NAMALWA (cell line): Measurements from ENCODE around the gene GPR152.
"Not testable (repeated sequence)": the region's sequence is repeated elsewhere in the genome, so short reads cannot be mapped to it uniquely, and the experiment has no call there.

ENCODE experiments used
- DNase-seq: peaks from one replicate; pipeline ENCODE4 v3.0.0-alpha.2; 2015; ENCODE audit warnings: low spot score

GPR152 gene

DNA sequence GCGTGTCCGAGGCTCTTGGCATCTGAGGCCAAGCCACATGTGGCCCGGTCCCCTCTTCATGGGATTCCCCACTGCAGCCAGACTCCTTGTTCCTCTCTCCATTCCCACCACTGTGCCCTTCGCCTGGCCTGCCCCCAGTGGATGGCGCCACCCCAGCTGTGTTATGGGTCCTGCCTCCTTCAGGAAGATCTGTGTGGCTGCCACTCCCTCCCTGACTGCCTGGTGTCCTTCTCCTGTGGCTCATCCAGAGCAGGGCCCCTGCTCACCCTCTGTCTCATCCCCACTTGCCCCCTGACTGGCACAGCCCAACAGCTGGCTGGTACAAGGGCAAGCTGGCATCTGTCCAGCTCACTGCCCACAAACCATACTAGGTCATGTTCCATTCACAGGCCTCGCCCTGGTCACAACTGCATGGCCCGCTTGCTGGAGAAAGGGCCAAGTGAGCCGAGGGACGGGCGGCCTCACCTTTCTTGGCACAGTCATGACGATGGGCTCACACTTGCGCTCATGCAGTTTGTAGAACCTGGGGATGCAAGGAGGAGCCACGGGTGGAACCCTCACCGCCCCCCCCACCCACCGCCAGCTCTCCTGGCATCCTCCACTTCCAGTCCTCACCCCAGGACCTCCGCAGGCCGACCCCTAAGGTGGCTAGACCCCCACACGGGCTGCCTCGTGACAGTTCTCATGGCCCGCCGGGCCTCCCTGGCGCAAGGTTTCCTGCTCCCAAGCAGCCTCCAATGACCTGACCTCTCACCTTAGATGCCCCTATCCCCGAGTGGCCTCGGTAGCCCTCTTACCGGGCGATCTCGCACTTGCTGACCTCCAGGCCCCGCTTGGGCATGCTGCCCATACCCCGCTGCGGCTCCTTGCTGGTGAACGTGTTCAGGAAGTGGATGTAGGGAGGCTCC is 13.0 kb downstream of the GPR152 start:
- no peak for DNase-seq

DNA sequence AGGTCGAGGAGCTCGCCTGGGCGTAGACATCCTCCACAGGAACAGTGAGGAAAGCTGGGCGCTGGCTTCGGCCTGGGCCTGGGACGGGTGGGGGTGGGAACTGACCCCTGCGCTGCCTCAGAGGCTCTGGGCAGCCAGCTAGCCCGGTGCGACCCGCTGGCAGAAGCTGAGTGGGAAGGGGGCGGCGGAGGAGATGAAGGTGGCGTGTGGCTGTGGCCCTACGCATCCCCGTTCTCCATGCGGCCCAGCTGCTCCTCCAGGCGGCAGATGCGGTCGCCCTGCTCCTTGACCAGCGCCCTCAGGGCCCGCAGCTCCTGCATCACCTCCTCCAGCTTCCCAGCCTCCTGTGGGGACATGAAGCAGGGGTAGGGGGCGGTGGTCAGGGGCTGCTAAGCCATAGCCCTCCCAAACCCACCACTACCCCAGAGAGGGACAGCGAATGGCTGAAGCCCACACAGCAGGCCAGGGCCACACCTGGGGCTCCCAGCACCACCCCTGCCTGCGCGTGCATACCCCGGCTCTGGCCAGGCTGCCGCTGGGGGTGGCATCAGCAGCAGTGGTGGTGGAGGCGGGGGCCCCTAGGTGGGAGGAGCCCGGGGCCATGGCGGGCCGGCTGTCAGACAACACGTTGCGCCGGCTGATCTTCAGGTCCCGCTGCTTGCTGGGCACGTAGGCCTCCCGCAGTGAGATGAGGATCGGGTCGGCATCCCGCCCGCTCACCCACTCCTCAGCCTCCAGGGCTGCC is 14.2 kb downstream of the GPR152 start:
- no peak for DNase-seq

- DNase-seq = no peak
Observed at GRCh38 chr11:67437809-67438157, 14.7 kb downstream of the GPR152 start.

DNA sequence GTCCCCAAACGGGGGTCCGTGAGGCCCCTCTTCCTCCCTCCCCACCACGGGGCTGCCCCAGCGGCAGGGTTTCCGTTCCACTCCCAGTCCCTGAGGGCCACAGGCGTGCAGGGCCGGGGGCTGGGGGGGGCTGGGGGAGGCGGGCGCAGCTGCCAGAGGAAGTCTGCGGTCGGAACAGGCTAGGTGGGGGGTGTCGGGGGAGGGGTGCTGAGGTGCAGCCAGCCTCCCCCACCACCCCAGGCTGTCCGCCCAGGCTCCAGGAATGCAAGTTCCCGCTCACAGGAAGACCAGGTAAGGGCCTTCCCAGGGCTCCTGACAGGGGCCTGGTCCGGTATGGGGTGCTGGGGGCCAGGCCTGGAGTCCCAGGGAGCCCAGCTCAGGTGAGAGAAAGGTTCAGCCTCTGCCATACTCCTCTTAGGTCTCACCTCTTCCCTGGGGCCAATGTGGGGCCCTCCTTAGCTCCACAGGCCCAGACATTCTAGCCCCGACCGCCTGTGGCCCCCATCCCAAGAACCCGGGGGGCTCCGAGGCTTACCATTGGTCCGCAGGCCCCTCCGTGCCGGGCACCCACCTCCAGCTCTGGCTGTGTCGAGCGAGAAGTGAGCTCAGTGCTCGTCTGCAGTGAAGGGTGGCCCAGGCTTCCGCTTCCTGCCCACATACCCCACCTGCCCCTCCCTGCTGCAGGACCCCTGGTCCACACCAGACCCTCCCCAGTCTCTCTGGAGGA is 15.3 kb downstream of the GPR152 start, which contains the start of gene PTPRCAP:
Gene PTPRCAP, minus strand, starts transcription at position 601 of the 727 bp plus-strand sequence. Its CDS starts 63 bp downstream, at position 538.
- DNase-seq = peak; percentile 66

DNA sequence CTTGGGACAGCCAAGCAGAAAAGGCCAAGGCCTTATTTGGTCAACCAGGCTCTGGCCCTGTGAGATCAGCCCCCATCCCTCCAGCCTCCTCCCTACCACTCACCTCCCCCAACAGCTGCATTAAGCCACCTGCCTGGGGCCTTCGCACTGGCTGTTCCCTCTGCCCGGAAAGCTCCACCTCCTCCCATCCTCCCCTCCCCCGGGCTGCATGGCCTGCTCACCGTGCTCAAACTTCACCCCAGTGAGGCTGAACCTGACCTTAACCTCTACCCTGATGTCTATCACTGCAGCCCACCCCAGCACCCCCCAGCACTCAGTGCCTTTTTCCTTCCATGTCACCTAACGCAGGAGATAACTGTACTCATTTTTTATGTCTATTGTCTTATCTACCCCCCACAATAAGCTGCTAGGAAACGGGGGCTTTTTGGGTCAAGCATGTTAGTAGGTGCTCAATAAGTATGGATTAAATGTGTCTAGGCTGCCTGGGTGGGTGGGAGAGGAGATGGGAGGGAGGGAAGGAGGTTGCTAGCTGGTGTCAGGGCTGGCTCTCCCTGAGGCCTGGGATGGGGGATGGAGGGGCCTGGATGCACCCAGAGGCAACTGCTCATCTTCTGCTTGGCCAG is 16.0 kb downstream of the GPR152 start:
- DNase-seq = peak; percentile 73

GRCh38 chr11:67435727-67436458 is 16.6 kb downstream of the GPR152 start:
- DNase-seq = no peak

DNA sequence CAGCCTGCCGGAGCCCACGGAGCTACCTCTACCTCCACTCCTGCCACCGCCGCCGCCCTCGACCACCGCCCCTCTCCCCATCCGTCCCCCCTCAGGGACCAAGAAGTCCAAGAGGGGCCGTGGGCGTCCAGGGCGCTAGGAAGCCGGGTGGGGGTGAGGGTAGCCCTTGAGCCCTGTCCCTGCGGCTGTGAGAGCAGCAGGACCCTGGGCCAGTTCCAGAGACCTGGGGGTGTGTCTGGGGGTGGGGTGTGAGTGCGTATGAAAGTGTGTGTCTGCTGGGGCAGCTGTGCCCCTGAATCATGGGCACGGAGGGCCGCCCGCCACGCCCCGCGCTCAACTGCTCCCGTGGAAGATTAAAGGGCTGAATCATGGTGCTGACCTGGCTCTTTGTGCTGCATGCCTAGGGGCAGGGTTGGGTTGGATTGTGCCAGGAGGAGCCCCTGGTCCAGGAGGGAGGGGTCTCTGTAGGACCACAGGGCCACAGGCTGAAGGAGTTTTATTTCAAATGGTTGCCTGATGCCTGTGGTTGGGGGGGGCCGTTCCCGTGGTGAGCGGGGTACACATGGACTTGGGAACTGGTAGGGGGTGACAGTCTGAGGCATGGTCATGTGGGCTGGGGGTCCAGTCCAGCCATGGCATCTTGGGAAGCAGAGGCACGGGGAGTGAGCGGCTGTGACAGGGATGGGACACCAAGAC is 17.4 kb downstream of the GPR152 start:
- DNase-seq = no peak

DNA sequence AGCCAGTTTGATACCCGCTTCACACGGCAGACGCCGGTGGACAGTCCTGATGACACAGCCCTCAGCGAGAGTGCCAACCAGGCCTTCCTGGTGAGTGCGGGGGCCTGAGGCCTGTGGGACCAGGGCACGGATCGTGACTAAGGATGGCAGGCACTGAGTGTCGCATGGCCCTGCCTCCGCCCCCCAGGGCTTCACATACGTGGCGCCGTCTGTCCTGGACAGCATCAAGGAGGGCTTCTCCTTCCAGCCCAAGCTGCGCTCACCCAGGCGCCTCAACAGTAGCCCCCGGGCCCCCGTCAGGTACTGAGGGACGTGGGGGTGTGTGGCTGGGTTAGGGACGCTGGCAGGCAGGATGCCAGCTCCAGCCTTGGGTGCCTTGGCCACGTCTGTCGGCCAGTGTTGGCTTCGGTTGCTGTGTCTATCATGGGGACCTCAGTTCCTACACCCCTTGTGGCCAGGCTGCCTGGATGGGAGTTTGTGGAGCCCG is 18.1 kb downstream of the GPR152 start:
- DNase-seq = no peak

GRCh38 chr11:67433536-67434394 is 18.8 kb downstream of the GPR152 start:
- no peak for DNase-seq

- DNase-seq = no peak
Observed at GRCh38 chr11:67432655-67433349, 19.7 kb downstream of the GPR152 start.

GRCh38 chr11:67431346-67432249 is 20.9 kb downstream of the GPR152 start:
- no peak for DNase-seq

DNA sequence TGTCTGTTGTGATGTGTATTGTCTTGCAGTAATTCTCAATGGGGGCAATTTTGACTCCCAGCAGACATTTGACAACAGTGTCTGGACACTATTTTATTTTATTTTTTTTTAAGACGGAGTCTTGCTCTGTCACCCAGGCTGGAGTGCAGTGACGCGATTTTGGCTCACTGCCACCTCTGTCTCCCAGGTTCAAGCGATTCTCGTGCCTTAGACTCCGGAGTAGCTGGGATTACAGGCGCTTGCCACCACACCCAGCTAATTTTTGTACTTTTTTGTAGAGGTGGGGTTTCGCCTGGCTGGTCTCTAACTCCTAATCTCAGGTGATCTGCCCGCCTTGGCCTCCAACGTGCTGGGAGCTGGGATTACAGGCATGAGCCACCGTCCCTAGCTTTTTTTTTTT is 22.8 kb downstream of the GPR152 start:
- DNase-seq = no peak

GRCh38 chr11:67429038-67429668 is 23.4 kb downstream of the GPR152 start:
- DNase-seq = no peak

- DNase-seq = peak; percentile 98
Observed at GRCh38 chr11:67428052-67429001, 24.2 kb downstream of the GPR152 start, which contains the start of gene RPS6KB2. TSS of gene RPS6KB2 (plus strand) at chr11:67428494. CDS start at chr11:67428546, 52 bp downstream.

DNA sequence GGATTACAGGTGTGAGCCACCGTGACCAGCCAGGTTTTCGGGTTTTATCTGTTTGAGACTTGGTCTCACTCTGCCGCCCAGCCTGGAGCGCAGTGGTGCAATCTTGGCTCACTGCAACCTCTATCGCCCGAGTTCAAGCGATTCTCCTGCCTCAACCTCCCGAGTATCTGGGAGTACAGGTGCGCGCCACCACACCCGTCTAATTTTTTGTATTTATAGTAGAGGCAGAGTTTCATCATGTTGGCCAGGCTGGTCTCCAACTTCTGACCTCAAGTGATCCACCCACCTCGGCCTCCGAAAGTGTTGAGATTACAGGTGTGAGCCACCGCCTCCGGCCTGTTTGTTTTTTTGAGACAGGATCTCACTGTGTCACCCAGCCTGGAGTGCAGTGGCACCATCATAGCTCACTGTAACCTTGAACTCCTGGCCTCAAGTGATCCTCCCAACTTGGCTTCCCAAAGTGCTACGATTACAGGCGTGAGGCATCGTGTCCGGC is 25.1 kb downstream of the GPR152 start:
- DNase-seq = not testable (repeated sequence)
